GF-D8 (cell line): Measurements from ENCODE around the gene ZYX.
"Not testable (repeated sequence)": the region's sequence is repeated elsewhere in the genome, so short reads cannot be mapped to it uniquely, and the experiment has no call there.

Source experiments
- DNase-seq: peaks from one replicate; lab custom pipeline; 2025; lab: John Stamatoyannopoulos, UW

The ZYX gene

GRCh38 chr7:143417734-143418383 lies 36.7 kb downstream of the ZYX start:
- DNase-seq: no peak

- no peak for DNase-seq
Measured at GRCh38 chr7:143418681-143419458, 37.7 kb downstream of the ZYX start.

- no peak for DNase-seq
Measured at GRCh38 chr7:143419880-143420279, 38.7 kb downstream of the ZYX start.

- not testable (repeated sequence) for DNase-seq
Measured at GRCh38 chr7:143420624-143421023, 39.5 kb downstream of the ZYX start.

- DNase-seq: no peak
Measured at GRCh38 chr7:143422033-143422432, 40.9 kb downstream of the ZYX start.

GRCh38 chr7:143424476-143424875 lies 43.3 kb downstream of the ZYX start:
- DNase-seq: not testable (repeated sequence)

- no peak for DNase-seq
Measured at GRCh38 chr7:143426479-143427142, 45.5 kb downstream of the ZYX start.

- no peak for DNase-seq
Measured at GRCh38 chr7:143429770-143430698, 48.9 kb downstream of the ZYX start.

- DNase-seq: no peak
Measured at GRCh38 chr7:143431109-143431508, 50.0 kb downstream of the ZYX start.

GRCh38 chr7:143433759-143434158 lies 52.6 kb downstream of the ZYX start:
- no peak for DNase-seq

- no peak for DNase-seq
Measured at GRCh38 chr7:143434660-143435059, 53.5 kb downstream of the ZYX start.

GRCh38 chr7:143435266-143435665 lies 54.1 kb downstream of the ZYX start:
- DNase-seq: no peak

- DNase-seq: no peak
Measured at GRCh38 chr7:143436325-143436946, 55.3 kb downstream of the ZYX start.

- DNase-seq: no peak
Measured at GRCh38 chr7:143437578-143437977, 56.4 kb downstream of the ZYX start.

GRCh38 chr7:143439866-143440265 lies 58.7 kb downstream of the ZYX start:
- no peak for DNase-seq
